H1 (cell line): ENCODE measurements around the gene CRTAC1. TPM values are rescaled to one million over a fixed set of nuclear protein-coding genes. Genes with fewer than 3 reads are reported as not detected.

ENCODE experiments used
- CTBP2 ChIP-seq: IDR thresholded peaks from 2 replicates; pipeline ENCODE4 v1.7.0; 2011; ENCODE audit warnings: borderline replicate concordance, mild to moderate bottlenecking, moderate library complexity, mixed read lengths, low read length; ENCODE audit not compliant: insufficient read depth, insufficient read length
- HDAC6 ChIP-seq: IDR thresholded peaks from one replicate; pipeline ENCODE4 v1.7.1; 2012; ENCODE audit warnings: low read depth, mild to moderate bottlenecking, inconsistent platforms, low read length, moderate library complexity
- MAFK ChIP-seq: IDR thresholded peaks from 2 replicates; pipeline ENCODE4 v1.6.1; 2012; ENCODE audit warnings: low read depth, mild to moderate bottlenecking, improper control_type of control experiment, low read length
- SP2 ChIP-seq: IDR thresholded peaks from 2 replicates; pipeline ENCODE4 v1.6.1; 2012; ENCODE audit warnings: mild to moderate bottlenecking, low read length, inconsistent platforms
- SP4 ChIP-seq: IDR thresholded peaks from 2 replicates; pipeline ENCODE4 v1.6.1; 2012; ENCODE audit warnings: low read length, inconsistent platforms
- polyA plus RNA-seq, 7 experiments: library from polyadenylated mRNA; depleted of rRNA in 3 of 7; stranded (reverse) in 5 of 7; unstranded in 2 of 7; fragments of >200 nt in 5 of 7; fragments of 200-250 nt in 2 of 7; gene quantifications; 1 replicate in 5 of 7; 2 replicates in 1 of 7; 4 replicates in 1 of 7; pipeline versions ENCODE4 v1.2.1 to v1.2.3, GENCODE V29; 2011 to 2013; ENCODE audit warnings: missing spikeins in 2 of 7, mixed read lengths in 2 of 7
- total RNA-seq: library from RNA; stranded (reverse); fragmentation: NEBNext Ultra II Directional; extraction: Animal tissue kit (Norgen Biotek cat#: 25700); gene quantifications from 2 replicates; pipeline ENCODE4 v1.2.1, GENCODE V29; 2021
- TF ChIP-seq, protein P1 (sequence below): IDR thresholded peaks from 2 replicates; pipeline ENCODE4 v1.6.1; 2012; ENCODE audit warnings: inconsistent platforms

CRTAC1 gene
- total and polyA plus RNA-seq, 2 of the 8 experiments (the other 6 are each of a cell fraction or from before 2014, with no cell fraction given), result 0.91 to 1.2 TPM

- TF ChIP-seq CTBP2 (no peak), SP4 (no peak), SP2 (no peak), HDAC6 (no peak), MAFK (no peak)
- TF ChIP-seq, protein P1, sequence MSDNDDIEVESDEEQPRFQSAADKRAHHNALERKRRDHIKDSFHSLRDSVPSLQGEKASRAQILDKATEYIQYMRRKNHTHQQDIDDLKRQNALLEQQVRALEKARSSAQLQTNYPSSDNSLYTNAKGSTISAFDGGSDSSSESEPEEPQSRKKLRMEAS, result no peak
These were observed 133.6 kb downstream of the CRTAC1 start (continued) for GRCh38 chr10:97896756-97897358.
